Measurements from ENCODE around the gene NUDT7. TPM values are rescaled to one million over a fixed set of nuclear protein-coding genes. Genes with fewer than 3 reads are reported as not detected.

The NUDT7 gene
- total RNA-seq (2014; rRNA removed; shearing (Covaris generic)), result 0.51 and 4.5 TPM in 2 replicates

- peak; percentile 97 for DNase-seq (ENCODE audit: low read depth)
Measured at GRCh38 chr16:77722309-77723107, at the start of gene NUDT7. Gene NUDT7 (plus strand): TSS chr16:77722514. CDS start chr16:77722583, 69 bp downstream.

- no peak for DNase-seq (ENCODE audit: low read depth)
Measured at GRCh38 chr16:77674888-77675287, 47.4 kb upstream of the NUDT7 start.

GRCh38 chr16:77675464-77676324 is 46.6 kb upstream of the NUDT7 start:
- DNase-seq (ENCODE audit: low read depth), result peak; percentile 70

GRCh38 chr16:77677129-77677528 is 45.2 kb upstream of the NUDT7 start:
- DNase-seq (ENCODE audit: low read depth), result no peak

GRCh38 chr16:77679391-77679790 is 42.9 kb upstream of the NUDT7 start:
- no peak for DNase-seq (ENCODE audit: low read depth)

GRCh38 chr16:77679901-77680300 is 42.4 kb upstream of the NUDT7 start:
- peak; percentile 23 for DNase-seq (ENCODE audit: low read depth)

GRCh38 chr16:77680496-77680895 is 41.8 kb upstream of the NUDT7 start:
- DNase-seq (ENCODE audit: low read depth), result no peak

- DNase-seq (ENCODE audit: low read depth), result no peak
Measured at GRCh38 chr16:77682586-77682985, 39.7 kb upstream of the NUDT7 start.

- no peak for DNase-seq (ENCODE audit: low read depth)
Measured at GRCh38 chr16:77683397-77684180, 38.7 kb upstream of the NUDT7 start.

GRCh38 chr16:77684181-77684526 is 38.2 kb upstream of the NUDT7 start:
- no peak for DNase-seq (ENCODE audit: low read depth)

- no peak for DNase-seq (ENCODE audit: low read depth)
Measured at GRCh38 chr16:77686385-77686784, 35.9 kb upstream of the NUDT7 start.

GRCh38 chr16:77689971-77690370 is 32.3 kb upstream of the NUDT7 start:
- DNase-seq (ENCODE audit: low read depth), result no peak

- DNase-seq (ENCODE audit: low read depth), result no peak
Measured at GRCh38 chr16:77690416-77690815, 31.9 kb upstream of the NUDT7 start.

- DNase-seq (ENCODE audit: low read depth), result no peak
Measured at GRCh38 chr16:77692612-77693011, 29.7 kb upstream of the NUDT7 start.

- DNase-seq (ENCODE audit: low read depth), result no peak
Measured at GRCh38 chr16:77696149-77696548, 26.2 kb upstream of the NUDT7 start.

GRCh38 chr16:77700846-77701245 is 21.5 kb upstream of the NUDT7 start:
- no peak for DNase-seq (ENCODE audit: low read depth)

- DNase-seq (ENCODE audit: low read depth), result no peak
Measured at GRCh38 chr16:77705351-77705750, 17.0 kb upstream of the NUDT7 start.

- DNase-seq (ENCODE audit: low read depth), result no peak
Measured at GRCh38 chr16:77711179-77711578, 11.1 kb upstream of the NUDT7 start.

GRCh38 chr16:77711775-77712174 is 10.5 kb upstream of the NUDT7 start:
- peak; percentile 53 for DNase-seq (ENCODE audit: low read depth)

GRCh38 chr16:77715145-77715544 is 7.2 kb upstream of the NUDT7 start:
- no peak for DNase-seq (ENCODE audit: low read depth)

GRCh38 chr16:77721752-77722308 is 484 bp upstream of the NUDT7 start:
- no peak for DNase-seq (ENCODE audit: low read depth)

- peak; percentile 17 for DNase-seq (ENCODE audit: low read depth)
Measured at GRCh38 chr16:77723108-77723514, 797 bp downstream of the NUDT7 start.
